WTC11 (cell line): Measurements from ENCODE around the gene GLT1D1. TPM values are rescaled to one million over a fixed set of nuclear protein-coding genes. Genes with fewer than 3 reads are reported as not detected.

ENCODE experiments used
- ATAC-seq: fragments of 200-7000 bp; cut with Tn5 transposase; 2 replicates; pipeline ENCODE4 v1.10.0; 2021; ENCODE audit warnings: mild to moderate bottlenecking, moderate library complexity
- CTCF ChIA-PET: fragments of 300-600 bp; sonication (Branson Sonifier 250); formaldehyde crosslinking; loops from one replicate; lab custom pipeline; 2021; ENCODE audit warnings: antibody characterized with exemption; lab: Charles Lee
- POLR2A ChIA-PET: fragments of 350-600 bp; sonication (Branson Sonifier 250); formaldehyde crosslinking; loops from one replicate; lab custom pipeline; 2021; ENCODE audit warnings: antibody characterized with exemption; lab: Charles Lee
- DNase-seq: peaks from one replicate; pipeline ENCODE4 v3.0.0; 2021; ENCODE audit warnings: low spot score
- H3K27ac Mint-ChIP-seq: 2 replicates; pipeline ENCODE4 v1.8.0; 2021; ENCODE audit warnings: mixed read lengths
- H3K27me3 Mint-ChIP-seq: 2 replicates; pipeline ENCODE4 v1.8.0; 2021; ENCODE audit warnings: low read depth, mild to moderate bottlenecking, moderate library complexity, mixed read lengths
- H3K36me3 Mint-ChIP-seq: 2 replicates; pipeline ENCODE4 v1.8.0; 2021; ENCODE audit warnings: mixed read lengths
- H3K4me1 Mint-ChIP-seq: 2 replicates; pipeline ENCODE4 v1.8.0; 2022; ENCODE audit warnings: mixed read lengths
- H3K4me3 Mint-ChIP-seq: 2 replicates; pipeline ENCODE4 v1.8.0; 2021; ENCODE audit warnings: mild to moderate bottlenecking, moderate library complexity, mixed read lengths
- H3K9me3 Mint-ChIP-seq: 2 replicates; pipeline ENCODE4 v1.8.0; 2021; ENCODE audit warnings: mixed read lengths
- AR ChIP-seq: fragments of 250-450 bp; sonication (Bioruptor Pico); IDR thresholded peaks from 2 replicates; pipeline ENCODE4 v1.9.0; 2021; ENCODE audit warnings: mild to moderate bottlenecking
- ARID4B ChIP-seq: sonication (generic); formaldehyde crosslinking; IDR thresholded peaks from 2 replicates; pipeline ENCODE4 v1.8.0; 2023; ENCODE audit warnings: missing genetic modification reagents, mild to moderate bottlenecking, borderline replicate concordance
- ATF3 ChIP-seq: sonication (generic); formaldehyde crosslinking; conservative IDR thresholded peaks from 2 replicates; pipeline ENCODE4 v1.8.1; 2022; ENCODE audit warnings: mild to moderate bottlenecking, missing genetic modification reagents
- CREB1 ChIP-seq: sonication (generic); formaldehyde crosslinking; IDR thresholded peaks from 2 replicates; pipeline ENCODE4 v1.8.0; 2023; ENCODE audit warnings: mild to moderate bottlenecking, missing genetic modification reagents
- EMX1 ChIP-seq: fragments of 250-450 bp; sonication (Bioruptor Pico); IDR thresholded peaks from 2 replicates; pipeline ENCODE4 v1.8.0; 2021; ENCODE audit warnings: mild to moderate bottlenecking
- IRF2 ChIP-seq: sonication (generic); formaldehyde crosslinking; IDR thresholded peaks from 2 replicates; pipeline ENCODE4 v1.8.0; 2022; ENCODE audit warnings: low read depth, missing genetic modification reagents, borderline replicate concordance
- JUN ChIP-seq: sonication (generic); formaldehyde crosslinking; IDR thresholded peaks from 2 replicates; pipeline ENCODE4 v1.8.0; 2023; ENCODE audit warnings: mild to moderate bottlenecking, missing genetic modification reagents
- KAT7 ChIP-seq: sonication (generic); formaldehyde crosslinking; IDR thresholded peaks from 2 replicates; pipeline ENCODE4 v1.8.1; 2023; ENCODE audit warnings: missing genetic modification reagents, mild to moderate bottlenecking, borderline replicate concordance
- NFATC4 ChIP-seq: fragments of 250-450 bp; sonication (Bioruptor Pico); IDR thresholded peaks from 2 replicates; pipeline ENCODE4 v1.9.0; 2021; ENCODE audit warnings: mild to moderate bottlenecking
- RELA ChIP-seq: sonication (generic); formaldehyde crosslinking; IDR thresholded peaks from 2 replicates; pipeline ENCODE4 v1.8.1; 2022; ENCODE audit warnings: missing genetic modification reagents, mild to moderate bottlenecking, borderline replicate concordance
- SOX15 ChIP-seq: fragments of 250-450 bp; sonication (Bioruptor Pico); IDR thresholded peaks from 2 replicates; pipeline ENCODE4 v1.9.0; 2021; ENCODE audit warnings: mild to moderate bottlenecking
- ZNF121 ChIP-seq: sonication (generic); formaldehyde crosslinking; IDR thresholded peaks from 2 replicates; pipeline ENCODE4 v1.8.0; 2023; ENCODE audit warnings: missing genetic modification reagents
- ZNF396 ChIP-seq: fragments of 250-450 bp; sonication (Bioruptor Pico); IDR thresholded peaks from 2 replicates; pipeline ENCODE4 v1.8.0; 2021; ENCODE audit warnings: mild to moderate bottlenecking, moderate library complexity, borderline replicate concordance
- ZNF671 ChIP-seq: fragments of 250-450 bp; sonication (Bioruptor Pico); IDR thresholded peaks from 2 replicates; pipeline ENCODE4 v1.8.0; 2021; ENCODE audit warnings: mild to moderate bottlenecking
- total RNA-seq: library from RNA; stranded (reverse); gene quantifications from 3 replicates; pipeline ENCODE4 v1.2.3, GENCODE V29; 2021
- TF ChIP-seq, protein P1 (sequence below): sonication (generic); formaldehyde crosslinking; IDR thresholded peaks from 2 replicates; pipeline ENCODE4 v1.8.1; 2023; ENCODE audit warnings: mild to moderate bottlenecking, missing genetic modification reagents, moderate library complexity
- TF ChIP-seq, protein P2 (sequence below): sonication (generic); formaldehyde crosslinking; IDR thresholded peaks from 2 replicates; pipeline ENCODE4 v1.8.0; 2023; ENCODE audit warnings: mild to moderate bottlenecking, missing genetic modification reagents
- TF ChIP-seq, protein P3 (sequence below): sonication (generic); formaldehyde crosslinking; IDR thresholded peaks from 2 replicates; pipeline ENCODE4 v1.8.0; 2022; ENCODE audit warnings: mild to moderate bottlenecking, missing genetic modification reagents
- TF ChIP-seq, protein P4 (sequence below): sonication (generic); formaldehyde crosslinking; IDR thresholded peaks from 2 replicates; pipeline ENCODE4 v1.8.0; 2022; ENCODE audit warnings: mild to moderate bottlenecking, missing genetic modification reagents
- TF ChIP-seq, protein P5 (sequence below): sonication (generic); formaldehyde crosslinking; IDR thresholded peaks from 2 replicates; pipeline ENCODE4 v1.8.1; 2023; ENCODE audit warnings: mild to moderate bottlenecking, missing genetic modification reagents, moderate library complexity
- TF ChIP-seq, protein P6 (sequence below): sonication (generic); formaldehyde crosslinking; IDR thresholded peaks from 2 replicates; pipeline ENCODE4 v1.8.0; 2023; ENCODE audit warnings: missing genetic modification reagents

The GLT1D1 gene
- total RNA-seq, 1 experiment from 2014 or later = 1.5 TPM

DNA sequence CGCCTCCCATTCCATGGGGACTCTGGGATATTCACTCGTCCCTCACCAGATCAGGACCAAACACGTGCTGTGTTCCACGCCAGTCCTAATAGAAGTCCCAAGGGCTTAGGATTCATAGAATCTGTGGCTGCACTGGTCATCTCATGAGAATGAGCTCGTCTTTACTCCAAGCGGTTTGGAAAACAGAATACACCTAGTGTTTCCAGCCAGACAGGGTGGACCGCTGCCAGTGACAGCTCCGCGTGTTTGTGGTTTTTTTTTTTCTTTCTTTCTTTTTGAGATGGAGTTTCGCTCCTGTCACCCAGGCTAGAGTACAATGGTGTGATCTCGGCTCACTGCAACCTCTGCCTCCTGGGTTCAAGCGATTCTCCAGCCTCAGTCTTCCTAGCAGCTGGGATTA is 75.1 kb downstream of the GLT1D1 start (continued):
- TF ChIP-seq ATF3 (CRISPR knock-in tag) (no peak), CREB1 (CRISPR knock-in tag) (no peak), ZNF121 (CRISPR knock-in tag) (no peak)

DNA sequence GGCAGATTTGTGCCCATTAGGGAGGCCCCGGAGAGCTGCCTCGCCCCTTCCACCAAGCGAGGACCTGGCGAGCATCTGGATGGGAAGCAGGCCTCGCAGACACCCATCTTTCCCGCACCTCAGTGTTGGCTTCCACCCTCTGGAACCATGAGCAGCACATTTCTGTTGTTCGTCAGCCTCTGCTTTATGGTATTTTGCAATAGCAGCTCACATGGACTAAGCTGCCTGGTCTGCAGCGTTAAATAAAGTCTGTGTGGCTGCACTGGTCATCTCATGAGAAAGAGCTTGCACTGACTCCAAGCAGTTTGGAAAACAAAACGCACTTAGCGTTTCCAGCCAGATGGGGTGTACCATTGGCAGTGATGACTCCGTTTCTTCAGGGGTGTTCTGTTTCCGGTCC is 75.8 kb downstream of the GLT1D1 start:
- H3K27me3 Mint-ChIP-seq = peaks cover 2% of the 10 kb centered on the region; the same call in 1 of the 2 replicates
- no peak overlapping the region for H3K4me3 Mint-ChIP-seq
- DNase-seq (no peak), ATAC-seq (no peak)
- no peak overlapping the region for H3K27ac Mint-ChIP-seq
- peaks cover 35% of the 10 kb centered on the region for H3K36me3 Mint-ChIP-seq
- no peaks in the 10 kb centered on the region for H3K4me1 Mint-ChIP-seq
- TF ChIP-seq SOX15 (CRISPR knock-in tag) (no peak), AR (CRISPR knock-in tag) (no peak)
- POLR2A ChIA-PET = no interaction called here
- CTCF ChIA-PET = no interaction called here
- peaks cover 30% of the 10 kb centered on the region for H3K9me3 Mint-ChIP-seq

GRCh38 chr12:128930606-128931005 is 77.3 kb downstream of the GLT1D1 start:
- Mint-ChIP-seq H3K9me3 (peaks cover 22% of the 10 kb centered on the region), H3K4me1 (no peaks in the 10 kb centered on the region), H3K27me3 (peaks cover 2% of the 10 kb centered on the region; the same call in 1 of the 2 replicates), H3K27ac (no peak overlapping the region), H3K4me3 (no peak overlapping the region), H3K36me3 (peaks cover 32% of the 10 kb centered on the region)
- DNase-seq (no peak), ATAC-seq (no peak)
- ChIA-PET POLR2A (no interaction called here), CTCF (no interaction called here)
- TF ChIP-seq KAT7 (CRISPR knock-in tag) = no peak
- TF ChIP-seq, protein P1, sequence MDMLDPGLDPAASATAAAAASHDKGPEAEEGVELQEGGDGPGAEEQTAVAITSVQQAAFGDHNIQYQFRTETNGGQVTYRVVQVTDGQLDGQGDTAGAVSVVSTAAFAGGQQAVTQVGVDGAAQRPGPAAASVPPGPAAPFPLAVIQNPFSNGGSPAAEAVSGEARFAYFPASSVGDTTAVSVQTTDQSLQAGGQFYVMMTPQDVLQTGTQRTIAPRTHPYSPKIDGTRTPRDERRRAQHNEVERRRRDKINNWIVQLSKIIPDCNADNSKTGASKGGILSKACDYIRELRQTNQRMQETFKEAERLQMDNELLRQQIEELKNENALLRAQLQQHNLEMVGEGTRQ (CRISPR knock-in tag) = no peak
- TF ChIP-seq ZNF396 (CRISPR knock-in tag) = no peak
- TF ChIP-seq, protein P2, sequence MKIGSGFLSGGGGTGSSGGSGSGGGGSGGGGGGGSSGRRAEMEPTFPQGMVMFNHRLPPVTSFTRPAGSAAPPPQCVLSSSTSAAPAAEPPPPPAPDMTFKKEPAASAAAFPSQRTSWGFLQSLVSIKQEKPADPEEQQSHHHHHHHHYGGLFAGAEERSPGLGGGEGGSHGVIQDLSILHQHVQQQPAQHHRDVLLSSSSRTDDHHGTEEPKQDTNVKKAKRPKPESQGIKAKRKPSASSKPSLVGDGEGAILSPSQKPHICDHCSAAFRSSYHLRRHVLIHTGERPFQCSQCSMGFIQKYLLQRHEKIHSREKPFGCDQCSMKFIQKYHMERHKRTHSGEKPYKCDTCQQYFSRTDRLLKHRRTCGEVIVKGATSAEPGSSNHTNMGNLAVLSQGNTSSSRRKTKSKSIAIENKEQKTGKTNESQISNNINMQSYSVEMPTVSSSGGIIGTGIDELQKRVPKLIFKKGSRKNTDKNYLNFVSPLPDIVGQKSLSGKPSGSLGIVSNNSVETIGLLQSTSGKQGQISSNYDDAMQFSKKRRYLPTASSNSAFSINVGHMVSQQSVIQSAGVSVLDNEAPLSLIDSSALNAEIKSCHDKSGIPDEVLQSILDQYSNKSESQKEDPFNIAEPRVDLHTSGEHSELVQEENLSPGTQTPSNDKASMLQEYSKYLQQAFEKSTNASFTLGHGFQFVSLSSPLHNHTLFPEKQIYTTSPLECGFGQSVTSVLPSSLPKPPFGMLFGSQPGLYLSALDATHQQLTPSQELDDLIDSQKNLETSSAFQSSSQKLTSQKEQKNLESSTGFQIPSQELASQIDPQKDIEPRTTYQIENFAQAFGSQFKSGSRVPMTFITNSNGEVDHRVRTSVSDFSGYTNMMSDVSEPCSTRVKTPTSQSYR (CRISPR knock-in tag) = no peak
- no peak for TF ChIP-seq SOX15 (CRISPR knock-in tag)
- no peak for TF ChIP-seq NFATC4 (CRISPR knock-in tag)
- TF ChIP-seq, protein P3, sequence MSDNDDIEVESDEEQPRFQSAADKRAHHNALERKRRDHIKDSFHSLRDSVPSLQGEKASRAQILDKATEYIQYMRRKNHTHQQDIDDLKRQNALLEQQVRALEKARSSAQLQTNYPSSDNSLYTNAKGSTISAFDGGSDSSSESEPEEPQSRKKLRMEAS (CRISPR knock-in tag) = no peak
- TF ChIP-seq, protein P4, sequence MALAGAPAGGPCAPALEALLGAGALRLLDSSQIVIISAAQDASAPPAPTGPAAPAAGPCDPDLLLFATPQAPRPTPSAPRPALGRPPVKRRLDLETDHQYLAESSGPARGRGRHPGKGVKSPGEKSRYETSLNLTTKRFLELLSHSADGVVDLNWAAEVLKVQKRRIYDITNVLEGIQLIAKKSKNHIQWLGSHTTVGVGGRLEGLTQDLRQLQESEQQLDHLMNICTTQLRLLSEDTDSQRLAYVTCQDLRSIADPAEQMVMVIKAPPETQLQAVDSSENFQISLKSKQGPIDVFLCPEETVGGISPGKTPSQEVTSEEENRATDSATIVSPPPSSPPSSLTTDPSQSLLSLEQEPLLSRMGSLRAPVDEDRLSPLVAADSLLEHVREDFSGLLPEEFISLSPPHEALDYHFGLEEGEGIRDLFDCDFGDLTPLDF (CRISPR knock-in tag) = no peak
- no peak for TF ChIP-seq RELA (CRISPR knock-in tag)
- TF ChIP-seq, protein P5, sequence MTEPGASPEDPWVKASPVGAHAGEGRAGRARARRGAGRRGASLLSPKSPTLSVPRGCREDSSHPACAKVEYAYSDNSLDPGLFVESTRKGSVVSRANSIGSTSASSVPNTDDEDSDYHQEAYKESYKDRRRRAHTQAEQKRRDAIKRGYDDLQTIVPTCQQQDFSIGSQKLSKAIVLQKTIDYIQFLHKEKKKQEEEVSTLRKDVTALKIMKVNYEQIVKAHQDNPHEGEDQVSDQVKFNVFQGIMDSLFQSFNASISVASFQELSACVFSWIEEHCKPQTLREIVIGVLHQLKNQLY (CRISPR knock-in tag) = no peak
- TF ChIP-seq ARID4B (CRISPR knock-in tag) = no peak
- TF ChIP-seq IRF2 (CRISPR knock-in tag) = no peak
- TF ChIP-seq, protein P6, sequence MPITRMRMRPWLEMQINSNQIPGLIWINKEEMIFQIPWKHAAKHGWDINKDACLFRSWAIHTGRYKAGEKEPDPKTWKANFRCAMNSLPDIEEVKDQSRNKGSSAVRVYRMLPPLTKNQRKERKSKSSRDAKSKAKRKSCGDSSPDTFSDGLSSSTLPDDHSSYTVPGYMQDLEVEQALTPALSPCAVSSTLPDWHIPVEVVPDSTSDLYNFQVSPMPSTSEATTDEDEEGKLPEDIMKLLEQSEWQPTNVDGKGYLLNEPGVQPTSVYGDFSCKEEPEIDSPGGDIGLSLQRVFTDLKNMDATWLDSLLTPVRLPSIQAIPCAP = no peak
- no peak for TF ChIP-seq JUN (CRISPR knock-in tag)
- TF ChIP-seq EMX1 (CRISPR knock-in tag) = no peak
- TF ChIP-seq ZNF671 (CRISPR knock-in tag) = no peak
